ENCODE data around the gene TRIOBP. TPM values are rescaled to one million over a fixed set of nuclear protein-coding genes. Genes with fewer than 3 reads are reported as not detected.

The TRIOBP gene
- total and polyA plus RNA-seq, 2 donors (not counting 3 experiments of a cell fraction or from before 2014, with no cell fraction given) = 60.6 to 104 TPM

DNA sequence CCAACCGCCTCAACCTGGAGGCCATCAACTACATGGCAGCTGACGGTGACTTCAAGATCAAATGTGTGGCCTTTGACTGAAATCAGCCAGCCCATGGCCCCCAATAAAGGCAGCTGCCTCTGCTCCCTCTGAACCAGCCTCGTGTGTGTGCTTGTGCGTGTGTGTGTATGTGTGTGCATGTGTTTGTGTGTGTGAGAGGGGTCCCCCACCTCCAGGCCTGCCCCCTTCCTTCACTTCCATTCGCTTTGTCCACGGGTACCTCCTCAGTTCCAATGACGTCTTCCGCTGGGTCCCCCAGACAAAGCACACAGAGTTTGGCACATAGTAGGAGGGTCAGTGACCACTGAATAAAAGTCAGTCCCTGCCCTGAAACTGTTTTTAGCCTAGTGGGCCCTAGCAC is 17.2 kb upstream of the TRIOBP start:
- Histone ChIP-seq H2AFZ (ENCODE audit: low read depth, low read length) (no peak overlapping the region), H4K20me1 (replicated peaks; ENCODE audit: control insufficient read depth, extremely low read depth, insufficient read depth, low read length) (no peaks in the 10 kb centered on the region), H3K79me2 (ENCODE audit: control insufficient read depth, insufficient read depth, low read length) (peaks cover 28% of the 10 kb centered on the region), H3K27ac (ENCODE audit: insufficient read depth, low read depth, low read length) (no peak overlapping the region), H3K27me3 (ENCODE audit: control insufficient read depth in 2 of 2, insufficient read depth in 2 of 2, low read length in 2 of 2) (no peaks in the 10 kb centered on the region), H3K36me3 (ENCODE audit: control insufficient read depth in 2 of 2, extremely low read depth in 1 of 2, insufficient read depth in 2 of 2, low read length in 2 of 2) (peaks cover 7 to 8% of the 10 kb centered on the region in 2 experiments), H3K9ac (replicated peaks; ENCODE audit: extremely low read depth, insufficient read depth, low read length) (no peak overlapping the region), H3K4me2 (ENCODE audit: insufficient read depth, low read length) (no peak overlapping the region), H3K4me1 (ENCODE audit: control insufficient read depth, extremely low read depth, insufficient read depth, low read length) (peaks cover 9% of the 10 kb centered on the region), H3K9me1 (replicated peaks; ENCODE audit: control insufficient read depth, extremely low read depth, insufficient read depth, low read length) (no peaks in the 10 kb centered on the region), H3K9me3 (replicated peaks; ENCODE audit: control insufficient read depth, insufficient read depth, low read length) (no peaks in the 10 kb centered on the region), H3K4me3 (replicated peaks in 1 of 3; ENCODE audit: insufficient read depth in 1 of 3, low read depth in 1 of 3, low read length in 3 of 3) (no peak overlapping the region)
- peak; percentile 38 for FAIRE-seq
- no TSS peak for BruUV-seq (replicated peaks)
- TF ChIP-seq MYC (IDR thresholded peaks at IDR 0.05; ENCODE audit: low read depth, low read length) = no peak
- TF ChIP-seq JUN (IDR thresholded peaks at IDR 0.05; ENCODE audit: borderline replicate concordance, insufficient read depth, insufficient read length, low read depth) = no peak
- no peak for TF ChIP-seq POLR2AphosphoS5 (IDR thresholded peaks at IDR 0.05; ENCODE audit: insufficient read depth, low read depth, low read length)
- no peak for TF ChIP-seq FOS (IDR thresholded peaks at IDR 0.05; ENCODE audit: borderline replicate concordance, insufficient read depth, low read length)
- no peak for TF ChIP-seq MAX (IDR thresholded peaks at IDR 0.05; ENCODE audit: insufficient read depth, insufficient read length)
- intact Hi-C loops (cut with micrococcal nuclease) = loop anchor here (2.0 to 5.0 kb wide), 3 partner anchors 113 to 141 kb away; partner anchors contain the start of gene CDC42EP1
- CTCF ChIA-PET = interaction anchor here (0.9 to 8.7 kb wide), 7 partner anchors 8 to 72 kb away, joined by 3 to 307 read pairs (median 13); partner anchors contain the start of genes GGA1 and PDXP
- no peak for DNase-seq (ENCODE audit: low read depth, low spot score)
- dilution Hi-C loops (cut with MboI; ENCODE audit: extremely low pct_ligation_motif_present, low sequenced_read_pairs) = no loop called here
- POLR2A ChIA-PET = no interaction called here

DNA sequence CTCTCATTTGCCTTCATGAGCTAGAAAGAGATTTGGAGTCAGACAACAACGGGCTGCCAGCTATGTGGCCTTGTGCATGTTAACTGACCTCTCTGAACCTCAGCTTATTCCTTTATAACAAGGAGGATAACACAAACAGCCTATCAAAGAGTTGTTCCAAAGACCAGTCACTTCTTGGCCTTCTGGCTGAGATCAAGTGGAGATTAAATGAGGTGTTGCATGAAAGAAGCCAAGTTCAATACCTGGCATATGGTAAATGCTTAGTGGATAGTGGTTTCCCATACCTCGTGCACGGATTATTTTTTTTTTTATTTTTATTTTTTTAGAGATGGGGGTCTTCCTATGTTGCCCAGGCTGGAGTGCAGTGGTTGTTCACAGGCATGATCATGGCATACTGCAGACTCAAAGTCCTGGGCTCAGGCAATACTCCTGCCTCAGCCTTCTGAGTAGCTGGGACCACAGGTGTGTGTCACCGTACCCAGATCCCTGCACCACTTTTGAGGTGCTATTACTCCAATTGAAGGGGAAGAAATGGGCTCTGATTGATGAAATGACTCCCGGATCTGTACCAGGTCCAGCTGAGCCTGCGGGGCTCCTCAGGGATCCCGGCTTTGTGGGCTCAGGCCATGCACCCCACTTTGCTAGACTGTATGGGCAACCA is 16.5 kb upstream of the TRIOBP start:
- Histone ChIP-seq H3K9me3 (replicated peaks; ENCODE audit: control insufficient read depth, insufficient read depth, low read length) (no peaks in the 10 kb centered on the region), H3K4me2 (ENCODE audit: insufficient read depth, low read length) (no peak overlapping the region), H3K4me3 (replicated peaks in 1 of 3; ENCODE audit: insufficient read depth in 1 of 3, low read depth in 1 of 3, low read length in 3 of 3) (no peak overlapping the region), H2AFZ (ENCODE audit: low read depth, low read length) (no peak overlapping the region), H3K27me3 (ENCODE audit: control insufficient read depth in 2 of 2, insufficient read depth in 2 of 2, low read length in 2 of 2) (no peaks in the 10 kb centered on the region), H3K9ac (replicated peaks; ENCODE audit: extremely low read depth, insufficient read depth, low read length) (no peak overlapping the region), H3K9me1 (replicated peaks; ENCODE audit: control insufficient read depth, extremely low read depth, insufficient read depth, low read length) (no peaks in the 10 kb centered on the region), H3K36me3 (ENCODE audit: control insufficient read depth in 2 of 2, extremely low read depth in 1 of 2, insufficient read depth in 2 of 2, low read length in 2 of 2) (peaks cover 7 to 8% of the 10 kb centered on the region in 2 experiments), H3K4me1 (ENCODE audit: control insufficient read depth, extremely low read depth, insufficient read depth, low read length) (peaks cover 9% of the 10 kb centered on the region), H3K27ac (ENCODE audit: insufficient read depth, low read depth, low read length) (no peak overlapping the region), H3K79me2 (ENCODE audit: control insufficient read depth, insufficient read depth, low read length) (peaks cover 28% of the 10 kb centered on the region), H4K20me1 (replicated peaks; ENCODE audit: control insufficient read depth, extremely low read depth, insufficient read depth, low read length) (no peaks in the 10 kb centered on the region)
- TF ChIP-seq POLR2A (IDR thresholded peaks at IDR 0.05; ENCODE audit: low read depth, low read length) (peak; percentile 88), POLR2AphosphoS5 (IDR thresholded peaks at IDR 0.05; ENCODE audit: insufficient read depth, low read depth, low read length) (peak; percentile 40), EZH2 (IDR thresholded peaks at IDR 0.05; ENCODE audit: borderline replicate concordance, low read depth, low read length, severe bottlenecking) (no peak)
- TF ChIP-seq, protein P1, sequence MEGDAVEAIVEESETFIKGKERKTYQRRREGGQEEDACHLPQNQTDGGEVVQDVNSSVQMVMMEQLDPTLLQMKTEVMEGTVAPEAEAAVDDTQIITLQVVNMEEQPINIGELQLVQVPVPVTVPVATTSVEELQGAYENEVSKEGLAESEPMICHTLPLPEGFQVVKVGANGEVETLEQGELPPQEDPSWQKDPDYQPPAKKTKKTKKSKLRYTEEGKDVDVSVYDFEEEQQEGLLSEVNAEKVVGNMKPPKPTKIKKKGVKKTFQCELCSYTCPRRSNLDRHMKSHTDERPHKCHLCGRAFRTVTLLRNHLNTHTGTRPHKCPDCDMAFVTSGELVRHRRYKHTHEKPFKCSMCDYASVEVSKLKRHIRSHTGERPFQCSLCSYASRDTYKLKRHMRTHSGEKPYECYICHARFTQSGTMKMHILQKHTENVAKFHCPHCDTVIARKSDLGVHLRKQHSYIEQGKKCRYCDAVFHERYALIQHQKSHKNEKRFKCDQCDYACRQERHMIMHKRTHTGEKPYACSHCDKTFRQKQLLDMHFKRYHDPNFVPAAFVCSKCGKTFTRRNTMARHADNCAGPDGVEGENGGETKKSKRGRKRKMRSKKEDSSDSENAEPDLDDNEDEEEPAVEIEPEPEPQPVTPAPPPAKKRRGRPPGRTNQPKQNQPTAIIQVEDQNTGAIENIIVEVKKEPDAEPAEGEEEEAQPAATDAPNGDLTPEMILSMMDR (IDR thresholded peaks at IDR 0.05; ENCODE audit: extremely low read depth in 1 of 2, insufficient read depth in 1 of 2, low read depth in 1 of 2, low read length in 2 of 2) = no peak
- ChIA-PET POLR2A (interaction anchor here (0.7 to 1.6 kb wide), 2 partner anchors 37 to 162 kb away, joined by 3 to 5 read pairs; no protein-coding TSS in a partner anchor), CTCF (interaction anchor here (0.9 to 8.7 kb wide), 12 partner anchors 9 to 82 kb away, joined by 3 to 307 read pairs (median 4); partner anchors contain the start of genes GGA1 and PDXP)
- intact Hi-C loops (cut with micrococcal nuclease) = loop anchor here (2.0 kb wide), 1 partner anchor 142 kb away; no protein-coding TSS in a partner anchor
- dilution Hi-C loops (cut with MboI; ENCODE audit: extremely low pct_ligation_motif_present, low sequenced_read_pairs) = no loop called here
- no TSS peak for BruUV-seq (replicated peaks)
- FAIRE-seq (peak; percentile 63), DNase-seq (ENCODE audit: low read depth, low spot score) (no peak)

All from endothelial cell of umbilical vein (primary cell).